OCI-LY3 (cell line): ENCODE measurements around the gene MAS1.

Experiments used
- H2AFZ ChIP-seq: fragments of 200-600, 300-600 bp; shearing (Covaris generic); 2 replicates; pipeline ENCODE4 v1.6.0; 2014; ENCODE audit warnings: antibody characterized with exemption, low read depth, low read length
- H3K27ac ChIP-seq: fragments of 200-600, 300-600 bp; sonication (generic); 2 replicates; pipeline ENCODE4 v1.5.1; 2014; ENCODE audit warnings: mild to moderate bottlenecking, low read length, moderate library complexity, mixed read lengths
- H3K27me3 ChIP-seq: fragments of 200-600, 300-600 bp; sonication (generic); 2 replicates; pipeline ENCODE4 v1.6.1; 2014; ENCODE audit warnings: low read depth, low read length, mixed read lengths
- H3K36me3 ChIP-seq: fragments of 200-600, 300-600 bp; sonication (generic); replicated peaks from 2 replicates; pipeline ENCODE3; 2014; ENCODE audit warnings: low read depth, low read length, mixed read lengths
- H3K4me1 ChIP-seq: fragments of 300-600, 200-600 bp; sonication (generic); 2 replicates; pipeline ENCODE4 v1.6.1; 2014; ENCODE audit warnings: low read length, mixed read lengths
- H3K4me2 ChIP-seq: fragments of 200-600, 300-600 bp; sonication (generic); 2 replicates; pipeline ENCODE4 v1.6.1; 2014; ENCODE audit warnings: low read length, mixed read lengths
- H3K4me3 ChIP-seq: fragments of 300-600, 200-600 bp; sonication (generic); 2 replicates; pipeline ENCODE4 v1.5.1; 2014; ENCODE audit warnings: antibody characterized with exemption, mild to moderate bottlenecking, low read length, moderate library complexity
- H3K79me2 ChIP-seq: fragments of 300-600, 200-600 bp; shearing (Covaris generic); 2 replicates; pipeline ENCODE4 v1.6.1; 2014; ENCODE audit warnings: mild to moderate bottlenecking, low read length, mixed read lengths
- H3K9ac ChIP-seq: fragments of 300-600, 200-600 bp; shearing (Covaris generic); 2 replicates; pipeline ENCODE4 v1.6.0; 2014; ENCODE audit warnings: mild to moderate bottlenecking, low read length, moderate library complexity
- H3K9me3 ChIP-seq: fragments of 200-600, 300-600 bp; shearing (Covaris generic); 2 replicates; pipeline ENCODE4 v1.6.1; 2014; ENCODE audit warnings: low read length, mixed read lengths; ENCODE audit not compliant: insufficient read depth
- H4K20me1 ChIP-seq: fragments of 200-600, 300-600 bp; sonication (generic); 2 replicates; pipeline ENCODE4 v1.6.1; 2016; ENCODE audit warnings: low read length, mixed read lengths; ENCODE audit not compliant: insufficient read depth
- CTCF ChIP-seq: fragments of 200-600, 300-600 bp; sonication (generic); IDR thresholded peaks from 2 replicates; pipeline ENCODE4 v1.5.1; 2014; ENCODE audit warnings: antibody characterized with exemption, low read length, low read depth
- EZH2phosphoT487 ChIP-seq: fragments of 200-600 bp; shearing (Covaris generic); IDR thresholded peaks from 2 replicates; pipeline ENCODE4 v1.6.1; 2018; ENCODE audit warnings: antibody characterized with exemption, mixed run types, low read depth

The MAS1 gene

GRCh38 chr6:159939591-159940016 is 48.8 kb downstream of the MAS1 start:
- peaks cover 3% of the 10 kb centered on the region for H3K36me3 ChIP-seq

More at GRCh38 chr6:159939591-159940016, 48.8 kb downstream of the MAS1 start:
- peaks cover 8% of the 10 kb centered on the region; the same call in 1 of the 2 replicates for H3K9me3 ChIP-seq
- no peak overlapping the region for H3K4me3 ChIP-seq
- H2AFZ ChIP-seq, result no peak overlapping the region
- peaks cover 8% of the 10 kb centered on the region for H3K4me1 ChIP-seq
- no peak overlapping the region for H3K9ac ChIP-seq
- TF ChIP-seq CTCF (no peak), EZH2phosphoT487 (no peak)
- no peaks in the 10 kb centered on the region for H4K20me1 ChIP-seq
- no peaks in the 10 kb centered on the region for H3K27me3 ChIP-seq
- H3K79me2 ChIP-seq, result no peaks in the 10 kb centered on the region
- no peak overlapping the region for H3K4me2 ChIP-seq
- no peak overlapping the region for H3K27ac ChIP-seq
